Middle frontal gyrus (tissue), 1 donor: ENCODE results near the gene HMGCLL1.

ENCODE experiments used
- DNase-seq: peaks from one replicate; pipeline ENCODE4 v3.0.0-alpha.2; 2015; ENCODE audit warnings: low spot score; ENCODE audit errors: extremely low spot score

HMGCLL1 gene

DNA sequence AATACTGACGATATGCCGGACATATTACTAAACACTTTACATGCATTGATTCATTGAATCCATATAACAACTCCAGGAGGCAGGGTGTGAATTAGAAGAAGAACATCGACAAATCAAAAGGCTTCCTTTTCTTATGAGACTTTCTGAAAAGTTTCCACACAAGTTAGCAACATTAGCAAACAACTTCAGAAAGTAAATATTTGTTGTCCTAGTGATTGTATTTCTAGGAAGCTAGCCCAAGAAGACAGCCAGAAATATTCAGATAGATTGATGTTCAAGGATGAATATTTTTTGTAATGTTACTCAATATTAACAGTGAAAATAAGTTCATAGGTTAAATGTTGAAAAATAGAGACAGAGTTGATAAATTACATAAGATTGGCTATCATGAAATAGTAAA is 131.1 kb downstream of the HMGCLL1 start:
- DNase-seq, result no peak

DNA sequence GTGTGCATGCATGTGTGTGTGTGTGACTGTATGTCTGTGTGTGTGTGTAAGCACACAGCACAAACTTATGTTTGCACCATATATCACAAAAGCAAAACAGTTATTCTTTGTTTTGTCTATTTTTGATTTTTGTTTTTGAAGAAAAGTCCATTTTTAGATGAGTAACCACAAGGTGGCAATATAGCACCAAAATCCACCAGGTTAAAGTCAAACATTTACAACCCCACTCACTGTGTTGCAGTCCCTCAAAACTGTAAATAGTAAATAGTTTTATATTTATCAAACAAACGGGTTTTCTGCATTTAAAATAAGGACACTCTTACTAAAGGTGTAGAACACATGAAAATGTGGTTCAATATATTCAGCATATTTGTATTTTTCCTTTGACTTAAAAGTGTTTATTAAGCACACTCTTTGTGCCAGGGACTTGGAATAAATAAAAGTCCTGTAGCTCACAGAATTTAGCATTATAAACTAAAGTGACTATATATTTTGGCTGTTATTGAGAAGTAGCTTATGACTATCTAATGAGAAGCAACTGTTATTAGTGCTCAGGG is 133.3 kb downstream of the HMGCLL1 start:
- peak; percentile 11 for DNase-seq

DNA sequence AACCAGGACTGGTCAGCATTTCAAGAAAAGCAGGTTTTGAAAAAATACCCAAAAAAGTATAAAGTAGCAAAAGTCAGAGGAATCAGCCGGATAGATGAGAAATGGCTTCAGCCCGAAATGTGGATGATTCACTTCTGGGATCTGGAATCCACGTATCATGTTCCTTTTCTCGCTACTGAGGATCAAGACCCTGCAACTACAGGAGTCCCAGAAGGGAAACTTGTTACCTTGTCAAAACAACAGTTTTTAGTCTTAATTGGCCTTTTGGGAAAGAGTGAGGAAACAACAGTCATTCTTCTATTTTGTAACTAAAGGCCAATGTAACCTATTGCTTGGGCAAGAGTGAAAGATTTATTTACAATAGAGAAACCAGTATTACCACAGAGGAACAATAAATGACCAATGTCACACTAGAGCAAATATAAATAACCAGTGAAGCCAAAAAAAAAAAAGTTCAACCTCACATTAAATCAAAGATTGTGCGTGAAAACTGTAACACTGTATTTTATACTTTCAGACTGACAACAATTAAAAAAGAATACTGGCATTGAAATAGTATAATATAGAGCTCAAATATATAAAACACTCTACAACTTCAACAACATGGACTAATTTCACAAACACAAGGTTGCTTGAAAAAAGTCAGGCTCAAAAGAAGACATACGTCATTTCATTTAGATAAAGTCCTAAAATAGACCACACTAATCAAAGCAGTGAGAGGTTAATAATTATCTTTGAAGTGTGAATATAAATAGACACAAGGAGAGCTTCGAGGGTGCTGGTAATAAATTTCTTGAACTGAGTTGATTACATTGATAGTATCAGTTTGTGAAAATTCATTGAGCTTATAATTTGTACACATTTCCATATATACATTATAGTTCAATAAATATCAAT is 135.5 kb downstream of the HMGCLL1 start:
- DNase-seq, result no peak

GRCh38 chr6:55438203-55438602 is 140.8 kb downstream of the HMGCLL1 start:
- no peak for DNase-seq

- DNase-seq, result no peak
Observed at GRCh38 chr6:55437141-55437540, 141.9 kb downstream of the HMGCLL1 start.

DNA sequence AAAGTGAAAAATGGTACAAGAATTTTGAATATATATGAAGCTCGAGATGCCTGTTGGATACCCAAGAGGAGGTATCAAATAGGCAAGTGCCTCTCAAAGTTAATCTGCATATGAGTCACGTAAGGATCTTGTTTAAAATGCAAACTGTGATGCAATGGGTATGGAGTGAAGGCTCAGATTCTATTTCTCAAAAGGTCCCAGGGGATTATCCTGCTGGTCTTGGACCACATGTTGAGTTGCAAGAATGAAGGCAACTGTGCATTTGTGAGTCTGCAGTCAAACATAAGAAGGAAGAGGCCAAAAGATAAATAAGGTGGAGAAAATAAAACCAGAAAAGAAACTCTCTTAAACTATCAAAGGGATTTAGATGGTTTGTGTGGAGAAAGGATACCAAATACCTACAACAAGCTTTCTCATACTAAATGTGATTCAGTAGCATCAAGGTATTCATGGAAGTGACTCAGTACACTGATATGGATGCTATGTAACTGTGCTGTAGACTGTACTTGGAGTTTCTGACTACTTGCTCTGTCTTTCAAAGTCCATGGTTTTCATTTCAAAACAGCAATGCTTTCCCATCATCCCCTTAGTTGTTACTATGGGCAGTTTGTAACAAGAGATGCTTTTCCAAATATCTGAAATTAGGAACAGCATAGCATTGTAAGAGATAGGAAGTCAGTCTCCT is 145.4 kb downstream of the HMGCLL1 start:
- no peak for DNase-seq

- no peak for DNase-seq
Observed at GRCh38 chr6:55423933-55424332, 155.1 kb downstream of the HMGCLL1 start.

DNA sequence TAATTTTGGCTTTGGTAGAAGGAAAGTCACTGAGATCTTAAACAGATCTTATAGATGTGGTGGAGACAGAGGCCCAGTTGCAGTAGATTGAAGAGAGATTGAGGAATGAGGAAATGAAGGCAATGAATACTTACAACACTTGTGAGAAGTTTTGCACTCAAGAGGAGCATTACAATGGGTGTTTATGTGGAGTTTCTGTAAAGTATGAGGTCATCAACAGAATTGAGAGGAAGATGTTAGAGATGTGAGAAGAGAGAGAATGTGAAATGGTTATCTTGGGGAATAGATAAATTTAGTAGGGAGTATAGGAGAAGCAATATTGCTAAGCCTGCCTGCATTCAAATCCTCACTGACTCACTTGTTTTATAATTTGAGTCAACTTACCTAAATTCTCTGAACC is 168.3 kb downstream of the HMGCLL1 start:
- DNase-seq, result no peak

DNA sequence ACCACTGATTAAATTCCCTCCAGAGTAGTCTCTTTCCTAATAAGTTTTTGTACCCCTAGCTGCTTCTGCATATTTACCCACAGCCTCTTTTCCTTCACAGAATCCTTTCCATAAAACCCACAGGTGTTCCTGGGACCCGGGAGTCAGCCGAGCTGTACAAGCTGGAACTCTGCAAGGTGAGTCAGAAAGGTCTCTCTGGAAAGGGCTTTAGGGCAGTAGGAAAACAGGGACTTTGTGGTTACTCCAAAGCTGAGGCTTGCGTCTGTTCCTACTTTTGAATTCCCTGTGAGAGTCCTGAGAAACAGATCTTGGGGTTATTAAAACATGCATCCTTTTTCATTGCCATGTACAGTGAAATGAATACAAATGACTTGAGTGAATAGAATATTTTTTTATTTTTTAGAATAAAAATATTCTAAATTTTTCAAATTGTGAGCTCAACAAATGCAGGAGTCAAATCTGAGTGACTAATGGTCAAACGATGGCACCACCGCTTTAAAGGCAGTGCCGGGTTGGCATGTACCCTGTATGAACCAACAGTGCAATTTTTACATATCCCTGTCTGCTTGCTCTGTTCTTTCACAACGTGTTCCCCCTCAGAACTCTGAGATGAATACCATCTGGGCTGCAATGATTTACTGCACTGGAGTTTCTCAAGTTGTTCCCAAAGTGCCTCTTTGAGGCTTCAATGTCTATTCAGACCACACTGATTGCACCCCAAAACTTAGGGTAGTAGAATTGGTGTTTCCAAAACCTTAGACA is 173.3 kb downstream of the HMGCLL1 start:
- no peak for DNase-seq

DNA sequence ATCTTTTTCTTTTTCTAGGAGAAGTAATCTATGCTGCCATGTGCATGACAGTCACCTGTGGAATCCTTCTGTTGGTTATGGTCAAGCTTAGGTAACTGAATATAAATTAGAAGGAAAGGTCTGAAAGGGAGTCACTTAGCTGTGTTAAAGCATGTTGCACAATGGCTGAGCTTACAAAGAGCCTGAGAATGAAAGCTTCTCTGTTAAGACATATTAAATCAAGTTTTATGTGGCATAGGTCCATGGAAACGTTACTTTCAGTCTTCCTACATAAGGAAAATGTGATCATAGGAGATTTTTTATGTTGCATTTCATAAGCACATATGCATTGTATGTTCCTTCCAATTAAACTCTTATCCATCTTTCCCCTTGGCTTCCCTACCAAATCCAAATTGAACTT is 179.6 kb downstream of the HMGCLL1 start:
- DNase-seq, result no peak

GRCh38 chr6:55397986-55398385 is 181.0 kb downstream of the HMGCLL1 start:
- no peak for DNase-seq

GRCh38 chr6:55395871-55396270 is 183.1 kb downstream of the HMGCLL1 start:
- no peak for DNase-seq

- no peak for DNase-seq
Observed at GRCh38 chr6:55388211-55388610, 190.8 kb downstream of the HMGCLL1 start.
